GM12878 (cell line): ENCODE measurements around the gene CIAO2B. TPM values are rescaled to one million over a fixed set of nuclear protein-coding genes. Genes with fewer than 3 reads are reported as not detected.

Experiments
- BRCA1 ChIP-seq: IDR thresholded peaks from 2 replicates; pipeline ENCODE4 v1.6.1; 2011; ENCODE audit warnings: low read depth, low read length, improper control_type of control experiment
- CHD2 ChIP-seq: IDR thresholded peaks from 2 replicates; pipeline ENCODE4 v1.6.1; 2011; ENCODE audit warnings: low read depth, low read length, improper control_type of control experiment, borderline replicate concordance
- EED ChIP-seq: sonication (generic); IDR thresholded peaks from 2 replicates; pipeline ENCODE4 v1.6.1; 2016; ENCODE audit warnings: antibody characterized with exemption, low read depth
- HDAC2 ChIP-seq: fragments of 200-600 bp; sonication (generic); IDR thresholded peaks from 2 replicates; pipeline ENCODE4 v1.6.1; 2017
- MEF2B ChIP-seq: fragments of 450-650 bp; IDR thresholded peaks from 2 replicates; pipeline ENCODE4 v1.6.1; 2018; ENCODE audit warnings: mild to moderate bottlenecking, moderate library complexity; ENCODE audit not compliant: partially characterized antibody, poor library complexity, severe bottlenecking
- POLR2A ChIP-seq: IDR thresholded peaks from 2 replicates; pipeline ENCODE4 v1.6.1; 2011; ENCODE audit warnings: low read depth, mild to moderate bottlenecking, low read length
- RAD51 ChIP-seq: fragments of 450-650 bp; IDR thresholded peaks from 2 replicates; pipeline ENCODE4 v1.6.1; 2016; ENCODE audit warnings: moderate library complexity, mild to moderate bottlenecking, inconsistent platforms
- RBBP5 ChIP-seq: fragments of 200-600 bp; sonication (generic); conservative IDR thresholded peaks from 2 replicates; pipeline ENCODE4 v1.6.1; 2016
- polyA plus RNA-seq, 11 experiments: library from polyadenylated mRNA; depleted of rRNA in 4 of 11; unstranded in 6 of 11; stranded (reverse) in 5 of 11; fragments of >200 nt; fragmentation: Nextera tagmentation in 4 of 11; fragmentation: Illumina TruSeq in 1 of 11; extraction: Ambion mirVana in 4 of 11; extraction: Trizol in 1 of 11; gene quantifications; 1 replicate in 1 of 11; 2 replicates in 10 of 11; pipeline versions ENCODE4 v1.2.1 to v1.2.3, GENCODE V29; 2011 to 2016; ENCODE audit warnings: inconsistent platforms in 2 of 11, missing spikeins in 2 of 11, low read depth in 1 of 11
- total RNA-seq, 4 experiments: library from RNA; depleted of rRNA in 3 of 4; stranded (reverse); fragments of >200 nt in 3 of 4; fragmentation: Illumina TruSeq in 1 of 4; extraction: Trizol in 1 of 4; gene quantifications; 2 replicates each; pipeline versions ENCODE4 v1.2.1 to v1.2.3, GENCODE V29; 2013 to 2021
- TF ChIP-seq, protein P1 (sequence below): IDR thresholded peaks from 2 replicates; pipeline ENCODE4 v1.6.1; 2012; ENCODE audit warnings: improper control_type of control experiment, low read depth, low read length; ENCODE audit not compliant: insufficient replicate concordance
- TF ChIP-seq, protein P2 (sequence below): IDR thresholded peaks from 2 replicates; pipeline ENCODE4 v1.6.1; 2012; ENCODE audit warnings: low read depth, low read length, improper control_type of control experiment

CIAO2B gene
- total and polyA plus RNA-seq, 10 of the 15 experiments (the other 5 are each of a cell fraction or from before 2014, with no cell fraction given): 76.4 to 241 (median 138) TPM

DNA sequence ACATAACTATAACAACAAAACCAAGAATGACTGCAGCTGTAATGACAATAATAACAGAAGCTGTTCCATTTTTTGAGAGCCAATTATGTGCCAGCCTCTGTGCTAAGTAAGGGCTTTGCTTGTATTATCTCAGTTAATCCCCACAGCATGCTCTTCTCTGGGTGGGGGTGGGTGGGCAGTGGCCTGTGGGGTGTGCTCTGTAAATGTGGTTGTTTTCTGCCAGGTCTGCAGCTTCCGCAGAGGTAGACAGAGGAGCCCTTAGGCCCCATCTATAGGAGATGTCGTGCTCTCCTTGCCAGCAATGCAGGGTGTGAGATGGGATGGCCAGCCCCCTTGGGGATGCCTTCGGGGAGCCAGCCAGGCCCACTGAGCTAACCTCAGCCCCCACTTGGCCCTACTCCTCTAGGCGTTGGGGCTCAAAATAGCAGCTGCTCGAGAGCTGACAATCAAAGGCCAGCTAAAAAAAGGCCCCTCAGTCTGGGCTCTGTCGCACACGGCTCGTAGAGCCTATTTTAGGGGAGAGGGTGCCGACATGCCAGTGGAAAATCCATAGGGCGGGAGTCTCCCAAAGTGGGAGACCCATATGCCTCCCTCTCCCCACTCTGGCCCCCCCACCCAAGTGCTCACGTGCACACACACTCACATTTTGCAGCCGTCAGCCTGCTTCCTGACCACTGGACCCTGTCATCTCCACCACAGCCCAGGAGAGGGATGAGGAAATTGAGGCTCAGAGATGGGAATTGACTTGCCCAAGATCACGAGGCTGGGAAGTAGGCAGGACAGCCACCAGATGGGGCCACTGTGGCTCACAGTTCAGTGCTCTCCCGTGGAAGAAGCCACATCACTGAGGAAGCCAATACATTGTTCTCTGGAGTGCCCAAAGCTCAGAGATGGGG, 31.3 kb downstream of the CIAO2B start (continued):
- TF ChIP-seq, protein P1, sequence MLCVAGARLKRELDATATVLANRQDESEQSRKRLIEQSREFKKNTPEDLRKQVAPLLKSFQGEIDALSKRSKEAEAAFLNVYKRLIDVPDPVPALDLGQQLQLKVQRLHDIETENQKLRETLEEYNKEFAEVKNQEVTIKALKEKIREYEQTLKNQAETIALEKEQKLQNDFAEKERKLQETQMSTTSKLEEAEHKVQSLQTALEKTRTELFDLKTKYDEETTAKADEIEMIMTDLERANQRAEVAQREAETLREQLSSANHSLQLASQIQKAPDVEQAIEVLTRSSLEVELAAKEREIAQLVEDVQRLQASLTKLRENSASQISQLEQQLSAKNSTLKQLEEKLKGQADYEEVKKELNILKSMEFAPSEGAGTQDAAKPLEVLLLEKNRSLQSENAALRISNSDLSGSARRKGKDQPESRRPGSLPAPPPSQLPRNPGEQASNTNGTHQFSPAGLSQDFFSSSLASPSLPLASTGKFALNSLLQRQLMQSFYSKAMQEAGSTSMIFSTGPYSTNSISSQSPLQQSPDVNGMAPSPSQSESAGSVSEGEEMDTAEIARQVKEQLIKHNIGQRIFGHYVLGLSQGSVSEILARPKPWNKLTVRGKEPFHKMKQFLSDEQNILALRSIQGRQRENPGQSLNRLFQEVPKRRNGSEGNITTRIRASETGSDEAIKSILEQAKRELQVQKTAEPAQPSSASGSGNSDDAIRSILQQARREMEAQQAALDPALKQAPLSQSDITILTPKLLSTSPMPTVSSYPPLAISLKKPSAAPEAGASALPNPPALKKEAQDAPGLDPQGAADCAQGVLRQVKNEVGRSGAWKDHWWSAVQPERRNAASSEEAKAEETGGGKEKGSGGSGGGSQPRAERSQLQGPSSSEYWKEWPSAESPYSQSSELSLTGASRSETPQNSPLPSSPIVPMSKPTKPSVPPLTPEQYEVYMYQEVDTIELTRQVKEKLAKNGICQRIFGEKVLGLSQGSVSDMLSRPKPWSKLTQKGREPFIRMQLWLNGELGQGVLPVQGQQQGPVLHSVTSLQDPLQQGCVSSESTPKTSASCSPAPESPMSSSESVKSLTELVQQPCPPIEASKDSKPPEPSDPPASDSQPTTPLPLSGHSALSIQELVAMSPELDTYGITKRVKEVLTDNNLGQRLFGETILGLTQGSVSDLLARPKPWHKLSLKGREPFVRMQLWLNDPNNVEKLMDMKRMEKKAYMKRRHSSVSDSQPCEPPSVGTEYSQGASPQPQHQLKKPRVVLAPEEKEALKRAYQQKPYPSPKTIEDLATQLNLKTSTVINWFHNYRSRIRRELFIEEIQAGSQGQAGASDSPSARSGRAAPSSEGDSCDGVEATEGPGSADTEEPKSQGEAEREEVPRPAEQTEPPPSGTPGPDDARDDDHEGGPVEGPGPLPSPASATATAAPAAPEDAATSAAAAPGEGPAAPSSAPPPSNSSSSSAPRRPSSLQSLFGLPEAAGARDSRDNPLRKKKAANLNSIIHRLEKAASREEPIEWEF: no peak
- TF ChIP-seq MEF2B (no peak), EED (no peak), CHD2 (no peak), RAD51 (no peak), BRCA1 (no peak), HDAC2 (no peak), RBBP5 (no peak), POLR2A (no peak)
- TF ChIP-seq, protein P2, sequence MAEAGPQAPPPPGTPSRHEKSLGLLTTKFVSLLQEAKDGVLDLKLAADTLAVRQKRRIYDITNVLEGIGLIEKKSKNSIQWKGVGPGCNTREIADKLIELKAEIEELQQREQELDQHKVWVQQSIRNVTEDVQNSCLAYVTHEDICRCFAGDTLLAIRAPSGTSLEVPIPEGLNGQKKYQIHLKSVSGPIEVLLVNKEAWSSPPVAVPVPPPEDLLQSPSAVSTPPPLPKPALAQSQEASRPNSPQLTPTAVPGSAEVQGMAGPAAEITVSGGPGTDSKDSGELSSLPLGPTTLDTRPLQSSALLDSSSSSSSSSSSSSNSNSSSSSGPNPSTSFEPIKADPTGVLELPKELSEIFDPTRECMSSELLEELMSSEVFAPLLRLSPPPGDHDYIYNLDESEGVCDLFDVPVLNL: no peak
